OCI-LY7 (cell line): ENCODE measurements around the gene ABHD16B. TPM values are rescaled to one million over a fixed set of nuclear protein-coding genes. Genes with fewer than 3 reads are reported as not detected.

ENCODE experiments used
- BruUV-seq: library from RNA; stranded (reverse); fragments of 400-500 nt; replicated peaks from 2 replicates; lab custom pipeline; 2021; lab: Mats Ljungman, UMichigan
- CTCF ChIA-PET: fragments of 300-600 bp; sonication (Branson Sonifier 250); formaldehyde crosslinking; loops from one replicate; lab custom pipeline; 2022; ENCODE audit warnings: antibody characterized with exemption; ENCODE audit not compliant: unreplicated experiment; lab: Charles Lee
- POLR2A ChIA-PET: fragments of 300-600 bp; sonication (Branson Sonifier 250); formaldehyde crosslinking; loops from one replicate; lab custom pipeline; 2022; ENCODE audit warnings: antibody characterized with exemption; lab: Charles Lee
- DNase-seq: peaks from one replicate; pipeline ENCODE4 v3.0.0-alpha.2; 2015; ENCODE audit warnings: low spot score
- H2AFZ ChIP-seq: fragments of 200-600 bp; sonication (generic), shearing (Covaris generic); 2 replicates; pipeline ENCODE4 v1.6.1; 2014; ENCODE audit warnings: mild to moderate bottlenecking, antibody characterized with exemption, low read length, moderate library complexity
- H3K27ac ChIP-seq: fragments of 200-600 bp; sonication (generic); 2 replicates; pipeline ENCODE4 v1.5.1; 2014; ENCODE audit warnings: mixed run types, low read depth, mild to moderate bottlenecking, moderate library complexity, low read length, inconsistent platforms; ENCODE audit not compliant: poor library complexity, severe bottlenecking
- H3K36me3 ChIP-seq: fragments of 200-600 bp; sonication (generic); 2 replicates; pipeline ENCODE4 v1.6.1; 2014; ENCODE audit warnings: mild to moderate bottlenecking, antibody characterized with exemption, low read length, moderate library complexity, mixed read lengths; ENCODE audit not compliant: insufficient read depth
- H3K4me1 ChIP-seq: fragments of 200-600 bp; sonication (generic); 2 replicates; pipeline ENCODE4 v1.5.1; 2014; ENCODE audit warnings: mild to moderate bottlenecking, low read length; ENCODE audit not compliant: insufficient read depth, poor library complexity, severe bottlenecking
- H3K4me2 ChIP-seq: fragments of 200-600 bp; sonication (generic); 2 replicates; pipeline ENCODE4 v1.6.1; 2014; ENCODE audit warnings: mild to moderate bottlenecking, low read length
- H3K4me3 ChIP-seq: fragments of 200-600 bp; sonication (generic); 2 replicates; pipeline ENCODE4 v1.5.1; 2014; ENCODE audit warnings: mild to moderate bottlenecking, low read depth, low read length; ENCODE audit not compliant: poor library complexity, severe bottlenecking
- H3K79me2 ChIP-seq: fragments of 200-600 bp; sonication (generic); 2 replicates; pipeline ENCODE4 v1.6.1; 2016; ENCODE audit warnings: low read depth, mild to moderate bottlenecking, low read length, moderate library complexity, mixed read lengths; ENCODE audit not compliant: insufficient read depth
- H3K9me2 ChIP-seq: fragments of 200-600 bp; sonication (generic); 2 replicates; pipeline ENCODE4 v1.6.1; 2016; ENCODE audit warnings: mild to moderate bottlenecking, low read length, mixed read lengths; ENCODE audit not compliant: insufficient read depth
- H3K9me3 ChIP-seq: fragments of 200-600 bp; sonication (generic); 2 replicates; pipeline ENCODE4 v1.6.1; 2014; ENCODE audit warnings: mild to moderate bottlenecking, mixed run types, low read length, mixed read lengths
- H4K20me1 ChIP-seq: fragments of 200-600 bp; sonication (generic); 2 replicates; pipeline ENCODE4 v1.6.1; 2014; ENCODE audit warnings: mild to moderate bottlenecking, antibody characterized with exemption, low read length, moderate library complexity, mixed read lengths; ENCODE audit not compliant: insufficient read depth
- CTCF ChIP-seq: fragments of 200-600 bp; sonication (generic); conservative IDR thresholded peaks from 2 replicates; pipeline ENCODE4 v1.5.1; 2014; ENCODE audit warnings: mild to moderate bottlenecking, antibody characterized with exemption, low read length, moderate library complexity, mixed read lengths
- EZH2phosphoT487 ChIP-seq: fragments of 200-600 bp; sonication (generic); IDR thresholded peaks from 2 replicates; pipeline ENCODE4 v1.6.1; 2018; ENCODE audit warnings: low read depth, borderline replicate concordance, mild to moderate bottlenecking, mixed run types, antibody characterized with exemption, low read length, moderate library complexity, mixed read lengths
- intact Hi-C: fragments of 100-400 bp; cut with micrococcal nuclease; formaldehyde crosslinking; loops from one replicate; pipeline ENCODE4 v1.10.0; 2022; ENCODE audit not compliant: unreplicated experiment
- total RNA-seq, 2 experiments: library from RNA; depleted of rRNA in 1 of 2; stranded (reverse); fragments of >200 nt in 1 of 2; shearing (Covaris generic) in 1 of 2; gene quantifications; 2 replicates each; pipeline ENCODE4 v1.2.3, GENCODE V29; 2014 to 2022

ABHD16B gene
- total RNA-seq, 2 experiments from 2014 or later: 0.29 TPM; not detected in 1

- intact Hi-C loops: no loop called here
- Histone ChIP-seq H3K9me3 (peaks cover 13% of the 10 kb centered on the region; the same call in 1 of the 2 replicates), H3K4me3 (no peak overlapping the region), H3K9me2 (no peaks in the 10 kb centered on the region), H3K36me3 (peaks cover 60% of the 10 kb centered on the region), H2AFZ (no peak overlapping the region), H3K79me2 (no peaks in the 10 kb centered on the region), H4K20me1 (no peaks in the 10 kb centered on the region), H3K4me1 (no peaks in the 10 kb centered on the region), H3K27ac (no peak overlapping the region), H3K4me2 (no peak overlapping the region)
- TF ChIP-seq CTCF: no peak
- no peak for TF ChIP-seq EZH2phosphoT487
- no peak for DNase-seq
- no TSS peak for BruUV-seq
- CTCF ChIA-PET: no interaction called here
- POLR2A ChIA-PET: no interaction called here
These were observed 21.9 kb downstream of the ABHD16B start for GRCh38 chr20:63883201-63883593.

DNA sequence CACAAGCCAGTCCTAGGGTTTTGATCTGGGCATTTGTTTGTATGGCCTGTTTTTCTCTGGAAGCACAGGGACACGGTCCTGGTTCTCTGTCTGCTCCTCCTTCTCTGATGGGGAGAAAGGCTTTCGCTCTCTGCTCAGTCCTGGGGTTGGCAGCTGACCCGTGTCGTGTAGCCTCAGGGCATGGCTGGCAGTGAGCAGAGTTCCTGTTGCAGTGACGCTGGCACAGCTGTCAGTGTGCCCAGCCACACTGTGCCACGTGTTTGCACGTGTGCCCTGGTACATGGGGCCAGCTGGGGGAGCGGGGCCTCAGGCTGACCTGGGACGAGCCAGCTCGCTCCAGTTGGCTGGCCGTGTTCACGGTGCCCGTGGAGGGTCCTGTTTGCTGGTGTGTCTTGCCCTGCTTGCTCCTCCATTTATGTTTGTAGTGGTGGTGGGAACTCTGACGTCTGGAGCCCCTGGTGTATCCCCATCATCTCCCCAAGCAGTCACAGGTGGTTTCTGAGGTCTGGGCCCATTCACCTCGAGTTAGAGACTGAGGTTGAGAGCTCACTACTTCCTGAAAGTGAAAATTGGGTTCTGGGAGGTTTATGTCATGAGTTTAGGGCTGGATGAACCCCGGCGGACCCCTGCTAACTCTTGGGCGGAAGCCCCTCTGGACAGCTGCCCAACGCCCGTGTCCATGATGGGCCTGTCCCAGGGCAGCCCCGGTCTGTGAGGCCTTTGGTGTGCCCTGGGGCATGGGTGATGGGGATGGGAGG lies 23.4 kb downstream of the ABHD16B start:
- no peak overlapping the region for H3K4me3 ChIP-seq
- H3K79me2 ChIP-seq: no peaks in the 10 kb centered on the region
- ChIA-PET CTCF (no interaction called here), POLR2A (no interaction called here)
- no peak overlapping the region for H3K27ac ChIP-seq
- no peaks in the 10 kb centered on the region for H3K9me2 ChIP-seq
- no TSS peak for BruUV-seq
- intact Hi-C loops: no loop called here
- no peak overlapping the region for H3K4me2 ChIP-seq
- no peak for DNase-seq
- TF ChIP-seq EZH2phosphoT487 (no peak), CTCF (no peak)
- H3K4me1 ChIP-seq: no peaks in the 10 kb centered on the region
- H3K9me3 ChIP-seq: no peaks in the 10 kb centered on the region
- H2AFZ ChIP-seq: no peak overlapping the region
- H4K20me1 ChIP-seq: no peaks in the 10 kb centered on the region
- H3K36me3 ChIP-seq: peaks cover 57% of the 10 kb centered on the region

DNA sequence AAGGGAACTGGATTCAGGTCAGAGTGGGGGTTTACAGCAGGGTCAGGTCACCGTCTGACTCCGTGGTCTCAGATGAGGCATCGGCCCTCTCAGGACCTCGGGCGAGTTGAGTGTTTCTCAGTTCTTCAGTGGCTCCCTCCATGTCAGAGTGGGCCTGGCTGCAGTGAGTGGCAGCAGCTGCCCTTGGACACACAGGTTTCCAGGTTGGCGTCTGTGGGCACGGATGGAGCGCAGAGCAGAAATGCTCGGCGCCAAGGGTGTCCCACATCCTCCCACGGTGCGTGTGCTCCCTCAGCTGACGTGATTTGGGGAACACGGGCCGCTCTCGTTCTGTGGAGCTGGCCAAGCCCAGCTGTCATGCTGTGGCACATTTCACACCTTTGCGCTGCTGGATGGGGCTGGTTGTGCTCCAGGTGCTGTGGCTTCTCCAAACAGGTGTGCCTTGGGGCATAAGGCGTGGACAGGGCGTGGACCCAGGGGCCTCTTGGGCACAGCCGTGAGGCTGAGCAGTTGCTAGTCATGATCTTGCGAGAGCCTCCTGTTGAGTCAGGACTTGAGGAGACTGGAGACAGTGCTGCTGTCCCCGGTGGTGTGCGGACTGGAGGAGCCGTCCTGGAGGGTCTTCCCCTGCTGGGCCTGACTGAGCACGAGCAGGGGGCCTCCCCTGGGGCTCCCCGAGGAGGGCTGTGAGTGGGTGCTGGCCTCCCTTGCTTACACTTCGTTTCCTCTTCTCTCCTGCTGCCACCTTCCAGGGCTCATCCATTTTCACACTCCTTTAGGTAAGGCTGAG lies 24.2 kb downstream of the ABHD16B start:
- Histone ChIP-seq H3K9me3 (no peaks in the 10 kb centered on the region), H3K27ac (no peak overlapping the region), H3K36me3 (peaks cover 62% of the 10 kb centered on the region), H3K4me3 (no peak overlapping the region), H3K4me2 (no peak overlapping the region), H3K4me1 (no peaks in the 10 kb centered on the region), H4K20me1 (no peaks in the 10 kb centered on the region), H3K9me2 (no peaks in the 10 kb centered on the region), H3K79me2 (no peaks in the 10 kb centered on the region), H2AFZ (no peak overlapping the region)
- intact Hi-C loops: no loop called here
- no TSS peak for BruUV-seq
- no peak for TF ChIP-seq CTCF
- TF ChIP-seq EZH2phosphoT487: no peak
- ChIA-PET POLR2A (no interaction called here), CTCF (no interaction called here)
- no peak for DNase-seq
